IMR-90 (cell line): ENCODE measurements around the gene MICAL2. TPM values are rescaled to one million over a fixed set of nuclear protein-coding genes. Genes with fewer than 3 reads are reported as not detected.

ENCODE experiments used
- ATAC-seq: fragments of 200-7000 bp; cut with Tn5 transposase; 2 replicates; pipeline ENCODE4 v1.9.1; 2020; ENCODE audit warnings: low read depth, mild to moderate bottlenecking, moderate library complexity
- BruUV-seq: library from RNA; stranded (reverse); fragments of 400-500 nt; replicated peaks from 2 replicates; lab custom pipeline; 2021; lab: Mats Ljungman, UMichigan
- CTCF ChIA-PET: fragments of 300-600 bp; formaldehyde crosslinking; extraction: SDS; loops from one replicate; lab custom pipeline; 2021; ENCODE audit warnings: antibody characterized with exemption; lab: Yijun Ruan, JAX
- POLR2A ChIA-PET: fragments of 300-600 bp; sonication (Branson Sonifier 250); formaldehyde crosslinking; loops from one replicate; lab custom pipeline; 2022; ENCODE audit warnings: antibody characterized with exemption; ENCODE audit not compliant: unreplicated experiment; lab: Charles Lee
- DNase-seq: peaks from one replicate; pipeline ENCODE4 v3.0.0; 2013
- H2AFZ ChIP-seq: replicated peaks from 2 replicates; pipeline ENCODE3; 2013; ENCODE audit warnings: low read length, mild to moderate bottlenecking; ENCODE audit not compliant: poor library complexity
- H2AK5ac ChIP-seq: 2 replicates; pipeline ENCODE4 v1.6.1; 2013; ENCODE audit warnings: low read depth, low read length, inconsistent platforms
- H2AK9ac ChIP-seq: replicated peaks from 2 replicates; pipeline ENCODE3; 2013; ENCODE audit warnings: mild to moderate bottlenecking, low read depth, low read length, moderate library complexity; ENCODE audit not compliant: poor library complexity
- H2BK120ac ChIP-seq: 2 replicates; pipeline ENCODE4 v1.6.1; 2013; ENCODE audit warnings: low read depth, low read length, inconsistent platforms
- H2BK15ac ChIP-seq: 3 replicates; pipeline ENCODE4 v1.6.1; 2013; ENCODE audit warnings: low read depth, low read length, inconsistent platforms
- H2BK20ac ChIP-seq: 2 replicates; pipeline ENCODE4 v1.6.1; 2013; ENCODE audit warnings: low read depth, mild to moderate bottlenecking, inconsistent platforms, low read length, moderate library complexity
- H2BK5ac ChIP-seq: 2 replicates; pipeline ENCODE4 v1.6.1; 2013; ENCODE audit warnings: mild to moderate bottlenecking, low read depth, low read length, inconsistent platforms; ENCODE audit not compliant: poor library complexity, severe bottlenecking
- H3K14ac ChIP-seq: replicated peaks from 2 replicates; pipeline ENCODE4 v1.6.1; 2013; ENCODE audit warnings: low read depth, low read length, inconsistent platforms
- H3K18ac ChIP-seq: 2 replicates; pipeline ENCODE4 v1.6.1; 2013; ENCODE audit warnings: low read depth, low read length, control low read depth
- H3K23ac ChIP-seq: 2 replicates; pipeline ENCODE4 v1.6.1; 2013; ENCODE audit warnings: low read depth, low read length, inconsistent platforms
- H3K27ac ChIP-seq: 2 replicates; pipeline ENCODE4 v1.5.1; 2013; ENCODE audit warnings: mild to moderate bottlenecking, control low read depth, low read length; ENCODE audit not compliant: insufficient read depth
- H3K27me3 ChIP-seq: 2 replicates; pipeline ENCODE4 v1.6.1; 2013; ENCODE audit warnings: low read length; ENCODE audit not compliant: control insufficient read depth, insufficient read depth
- H3K36me3 ChIP-seq: 2 replicates; pipeline ENCODE4 v1.6.1; 2013; ENCODE audit warnings: low read length, mixed read lengths; ENCODE audit not compliant: control insufficient read depth, insufficient read depth
- H3K4ac ChIP-seq: 2 replicates; pipeline ENCODE4 v1.6.1; 2013; ENCODE audit warnings: low read depth, low read length, inconsistent platforms
- H3K4me1 ChIP-seq: 2 replicates; pipeline ENCODE4 v1.6.1; 2013; ENCODE audit warnings: low read length, mixed read lengths; ENCODE audit not compliant: control insufficient read depth, insufficient read depth
- H3K4me2 ChIP-seq: 2 replicates; pipeline ENCODE4 v1.6.1; 2013; ENCODE audit warnings: low read depth, mild to moderate bottlenecking, control low read depth, low read length, moderate library complexity
- H3K4me3 ChIP-seq: 2 replicates; pipeline ENCODE4 v1.5.1; 2013; ENCODE audit warnings: low read depth, mild to moderate bottlenecking, control low read depth, low read length, moderate library complexity; ENCODE audit not compliant: insufficient read depth
- H3K56ac ChIP-seq: 2 replicates; pipeline ENCODE4 v1.6.1; 2013; ENCODE audit warnings: low read length, inconsistent platforms; ENCODE audit not compliant: insufficient read depth; ENCODE audit errors: extremely low read depth
- H3K79me1 ChIP-seq, 2 experiments: 2 replicates each; pipeline ENCODE4 v1.6.1; 2013; ENCODE audit warnings: low read length in 2 of 2, inconsistent platforms in 1 of 2, low read depth in 1 of 2
- H3K9ac ChIP-seq: 2 replicates; pipeline ENCODE4 v1.6.1; 2013; ENCODE audit warnings: low read depth, low read length, control low read depth
- H3K9me1 ChIP-seq: 2 replicates; pipeline ENCODE4 v1.6.1; 2013; ENCODE audit warnings: low read length, inconsistent platforms; ENCODE audit not compliant: insufficient read depth
- H3K9me3 ChIP-seq: 2 replicates; pipeline ENCODE4 v1.6.1; 2013; ENCODE audit warnings: low read length; ENCODE audit not compliant: control insufficient read depth, insufficient read depth
- H4K20me1 ChIP-seq: 2 replicates; pipeline ENCODE4 v1.6.1; 2013; ENCODE audit warnings: low read length, inconsistent platforms; ENCODE audit not compliant: insufficient read depth
- H4K5ac ChIP-seq: 2 replicates; pipeline ENCODE4 v1.6.1; 2013; ENCODE audit warnings: mild to moderate bottlenecking, low read depth, low read length, control low read depth
- H4K8ac ChIP-seq, 2 experiments: 2 replicates each; pipeline ENCODE4 v1.6.1; 2013; ENCODE audit warnings: low read depth in 2 of 2, low read length in 2 of 2, control low read depth in 1 of 2, inconsistent platforms in 1 of 2
- H4K91ac ChIP-seq: 2 replicates; pipeline ENCODE4 v1.6.1; 2013; ENCODE audit warnings: low read depth, low read length, inconsistent platforms; ENCODE audit not compliant: insufficient read depth
- CEBPB ChIP-seq: IDR thresholded peaks from 2 replicates; pipeline ENCODE4 v1.6.1; 2012; ENCODE audit warnings: low read depth, low read length, improper control_type of control experiment
- FOS ChIP-seq: fragments of 150-350 bp; IDR thresholded peaks from 2 replicates; pipeline ENCODE4 v1.6.1; 2016; ENCODE audit warnings: low read depth, low read length
- MAFK ChIP-seq: IDR thresholded peaks from 2 replicates; pipeline ENCODE4 v1.6.1; 2012; ENCODE audit warnings: low read depth, low read length, improper control_type of control experiment
- MAZ ChIP-seq: IDR thresholded peaks from 2 replicates; pipeline ENCODE4 v1.6.1; 2012; ENCODE audit warnings: low read depth, mild to moderate bottlenecking, low read length, improper control_type of control experiment, moderate library complexity, borderline replicate concordance
- NFE2L2 ChIP-seq: fragments of 150-350 bp; IDR thresholded peaks from 2 replicates; pipeline ENCODE4 v1.6.1; 2016; ENCODE audit warnings: low read depth, mild to moderate bottlenecking, low read length
- POLR2A ChIP-seq: IDR thresholded peaks from 2 replicates; pipeline ENCODE4 v1.6.1; 2012; ENCODE audit warnings: mild to moderate bottlenecking, low read depth, low read length
- RCOR1 ChIP-seq: IDR thresholded peaks from 2 replicates; pipeline ENCODE4 v1.6.1; 2012; ENCODE audit warnings: mild to moderate bottlenecking, low read length, improper control_type of control experiment; ENCODE audit not compliant: insufficient replicate concordance
- WGBS, 2 experiments: methylation state at CpG; one replicate each; pipeline versions ENCODE4 v1.1.5 to v1.1.7; 2013; ENCODE audit warnings: missing lambda C conversion rate in 2 of 2; ENCODE audit not compliant: insufficient read length in 1 of 2; ENCODE audit errors: extremely low coverage in 2 of 2; 5-methylcytosine and 5-hydroxymethylcytosine counted together
- dilution Hi-C: fragments of 300-500 bp; cut with HindIII; formaldehyde crosslinking; loops from one replicate; pipeline ENCODE4 v1.14.3; 2018; ENCODE audit warnings: low sequenced_read_pairs; ENCODE audit not compliant: unreplicated experiment
- in situ Hi-C: fragments of 300-500 bp; cut with MboI; formaldehyde crosslinking; loops from 3 replicates; pipeline ENCODE4 v1.14.3; 2019; ENCODE audit warnings: low sequenced_read_pairs, inconsistent platforms, mixed read lengths
- intact Hi-C: fragments of 100-400 bp; cut with micrococcal nuclease; formaldehyde crosslinking; loops from 2 replicates; pipeline ENCODE4 v1.10.0; 2022
- polyA plus RNA-seq, 3 experiments: library from polyadenylated mRNA; depleted of rRNA; stranded (reverse); fragments of >200 nt; gene quantifications; 2 replicates each; pipeline ENCODE4 v1.2.3, GENCODE V29; 2012; ENCODE audit warnings: low replicate concordance in 1 of 3
- total RNA-seq: library from RNA; depleted of rRNA; stranded (reverse); fragments of >200 nt; gene quantifications from 2 replicates; pipeline ENCODE4 v1.2.3, GENCODE V29; 2012

MICAL2 gene
- total and polyA plus RNA-seq, 2 of the 4 experiments (the other 2 are of a cell fraction), result 170 to 336 TPM

DNA sequence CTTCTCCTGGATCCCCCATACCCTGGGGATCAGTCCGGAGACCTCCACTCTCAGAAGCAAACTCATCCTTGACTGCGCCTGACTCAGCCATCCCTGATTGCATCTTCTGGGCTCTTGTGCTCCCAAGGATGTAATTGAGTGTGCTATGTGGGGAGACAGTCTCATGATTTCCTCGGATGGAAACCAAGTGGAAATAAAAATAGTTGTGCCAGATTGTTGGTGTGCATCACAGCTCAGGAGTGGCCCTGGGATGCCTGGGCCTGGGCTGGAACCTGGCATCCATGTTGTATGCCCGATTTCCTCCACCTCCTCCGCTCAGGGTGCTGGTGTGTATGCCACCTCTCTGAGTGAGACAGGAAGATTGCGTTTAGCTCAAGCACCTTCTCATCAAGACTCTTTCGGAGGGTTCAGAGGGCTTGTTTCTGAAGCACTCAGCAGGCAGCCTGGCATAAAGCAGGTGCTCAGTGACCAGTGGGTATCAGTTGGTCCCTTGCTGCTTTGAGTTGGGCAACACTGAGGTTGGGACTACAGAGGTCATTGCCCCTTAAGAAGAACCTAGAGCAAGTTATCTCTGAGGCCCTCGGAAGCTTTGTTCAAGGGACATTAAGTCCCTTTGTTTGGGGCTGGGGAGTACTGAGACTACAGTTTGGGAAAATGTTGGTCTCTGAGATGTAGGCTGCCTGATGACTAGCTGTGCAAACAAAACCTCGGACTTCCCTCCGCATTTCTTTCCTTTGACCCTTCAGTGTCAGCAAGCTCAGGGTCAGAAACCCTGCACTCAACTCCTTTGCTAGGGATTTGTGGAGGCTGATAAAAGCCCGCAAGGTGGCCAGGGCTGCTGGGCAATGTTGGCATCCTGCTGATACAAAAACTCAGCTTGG, 24.8 kb upstream of the MICAL2 start:
- in situ Hi-C loops (no loop called here), dilution Hi-C loops (no loop called here), intact Hi-C loops (loop anchor here (1.0 to 10.0 kb wide), 3 partner anchors 25 to 149 kb away; partner anchors contain the start of gene MICAL2)
- Histone ChIP-seq H2AK5ac (peak overlapping the region; percentile 99), H3K9me1 (peaks cover 30% of the 10 kb centered on the region), H3K79me1 (peaks cover 8 to 52% of the 10 kb centered on the region in 2 experiments; a peak in 3 of 4 replicates), H3K4ac (peak overlapping the region; percentile 96), H2BK15ac (peak overlapping the region; percentile 93), H3K4me1 (peaks cover 34% of the 10 kb centered on the region), H2BK120ac (peak overlapping the region; percentile 100), H3K18ac (peak overlapping the region; percentile 77), H2AFZ (peak overlapping the region; percentile 52), H3K56ac (peak overlapping the region; percentile 100), H2AK9ac (peak overlapping the region; percentile 86), H3K14ac (peak overlapping the region; percentile 99), H3K27me3 (no peaks in the 10 kb centered on the region), H4K5ac (peak overlapping the region; percentile 71), H4K8ac (peak overlapping the region; percentile 99 to 100), H3K9me3 (no peaks in the 10 kb centered on the region), H3K23ac (peak overlapping the region; percentile 96), H2BK5ac (peak overlapping the region; percentile 100), H3K4me3 (no peak overlapping the region), H3K36me3 (no peaks in the 10 kb centered on the region), H3K9ac (peak overlapping the region; percentile 80), H2BK20ac (peak overlapping the region; percentile 100), H4K91ac (peak overlapping the region; percentile 100), H3K4me2 (peak overlapping the region; percentile 24), H4K20me1 (no peaks in the 10 kb centered on the region), H3K27ac (peak overlapping the region; percentile 97)
- TSS peak; percentile 99 for BruUV-seq
- TF ChIP-seq MAFK, result no peak
- peak; percentile 3; the same call in 1 of the 2 replicates for TF ChIP-seq CEBPB
- TF ChIP-seq FOS, result no peak
- no peak for TF ChIP-seq MAZ
- peak; percentile 56; the same call in 1 of the 2 replicates for TF ChIP-seq NFE2L2
- peak; percentile 75 for TF ChIP-seq POLR2A
- TF ChIP-seq RCOR1, result no peak
- DNase-seq, result peak; percentile 64
- CTCF ChIA-PET, result interaction anchor here (1.3 to 2.8 kb wide), 4 partner anchors 38 to 201 kb away, joined by 4 to 17 read pairs (median 10); no protein-coding TSS in a partner anchor
- POLR2A ChIA-PET, result interaction anchor here (0.5 to 3.4 kb wide), 9 partner anchors 9 to 201 kb away, joined by 3 to 23 read pairs (median 7); partner anchors contain the start of gene MICAL2
- WGBS, 2 experiments, result 94% methylated on average over 2 of the region's 11 CpGs; no CpG with 5 or more reads in 1 of the 2 experiments
- ATAC-seq, result peak; percentile 3
